CD14-positive monocyte (primary cell): ENCODE data around the gene TMEM178B. TPM values are rescaled to one million over a fixed set of nuclear protein-coding genes. Genes with fewer than 3 reads are reported as not detected.

ENCODE experiments used
- DNase-seq, 3 donors: peaks; one replicate each; pipeline ENCODE4 v3.0.0-alpha.2; 2011 to 2022
- H2AFZ ChIP-seq: 2 replicates; pipeline ENCODE4 v1.6.0; 2012; ENCODE audit warnings: mild to moderate bottlenecking, low read depth, low read length, inconsistent platforms; ENCODE audit not compliant: insufficient read depth, poor library complexity, severe bottlenecking
- H3K27ac ChIP-seq, 2 donors: 1 replicate in 1 of 2; 2 replicates in 1 of 2; pipeline ENCODE4 v1.5.1; 2012 to 2013; ENCODE audit warnings: low read length in 2 of 2, control low read depth in 1 of 2, inconsistent platforms in 1 of 2, low read depth in 1 of 2, mild to moderate bottlenecking in 1 of 2
- H3K27me3 ChIP-seq, 2 donors: one replicate each; pipeline versions ENCODE4 v1.6.0 to v1.6.1; 2011 to 2013; ENCODE audit warnings: low read length in 2 of 2; ENCODE audit not compliant: control insufficient read depth in 2 of 2, insufficient read depth in 2 of 2
- H3K36me3 ChIP-seq, 2 donors: replicated peaks in 1 of 2; 1 replicate in 1 of 2; 2 replicates in 1 of 2; pipeline versions ENCODE4 v1.5.1 to v1.6.1; 2012 to 2013; ENCODE audit warnings: low read length in 2 of 2, control low read depth in 1 of 2, inconsistent platforms in 1 of 2, mild to moderate bottlenecking in 1 of 2; ENCODE audit not compliant: insufficient read depth in 2 of 2, control insufficient read depth in 1 of 2
- H3K4me1 ChIP-seq, 2 donors: 1 replicate in 1 of 2; 2 replicates in 1 of 2; pipeline versions ENCODE4 v1.5.1 to v1.6.1; 2012 to 2013; ENCODE audit warnings: low read length in 2 of 2, control low read depth in 1 of 2, inconsistent platforms in 1 of 2, mild to moderate bottlenecking in 1 of 2, moderate library complexity in 1 of 2; ENCODE audit not compliant: insufficient read depth in 2 of 2, control insufficient read depth in 1 of 2
- H3K4me2 ChIP-seq: replicated peaks from 2 replicates; pipeline ENCODE3; 2012; ENCODE audit warnings: low read length, moderate library complexity, mild to moderate bottlenecking; ENCODE audit not compliant: poor library complexity, severe bottlenecking; ENCODE audit errors: extremely low read depth
- H3K4me3 ChIP-seq, 3 experiments: fragments of 200-600 bp in 1 of 3; sonication (generic) in 1 of 3; replicated peaks in 1 of 3; 1 replicate in 2 of 3; 2 replicates in 1 of 3; pipeline ENCODE4 v1.5.1; 2011 to 2013; ENCODE audit warnings: low read length in 3 of 3, mild to moderate bottlenecking in 3 of 3, control low read depth in 2 of 3, low read depth in 2 of 3, inconsistent platforms in 1 of 3, moderate library complexity in 1 of 3
- H3K79me2 ChIP-seq: 2 replicates; pipeline ENCODE4 v1.6.0; 2012; ENCODE audit warnings: mild to moderate bottlenecking, control low read depth, inconsistent platforms, low read length, moderate library complexity; ENCODE audit not compliant: insufficient read depth
- H3K9ac ChIP-seq: 2 replicates; pipeline ENCODE4 v1.6.0; 2017; ENCODE audit warnings: low read length, mild to moderate bottlenecking; ENCODE audit not compliant: insufficient read depth, poor library complexity, severe bottlenecking
- H3K9me3 ChIP-seq, 2 donors: replicated peaks in 1 of 2; 1 replicate in 1 of 2; 2 replicates in 1 of 2; pipeline versions ENCODE4 v1.5.1 to v1.6.1; 2012 to 2013; ENCODE audit warnings: low read length in 2 of 2, control low read depth in 1 of 2; ENCODE audit not compliant: control insufficient read depth in 1 of 2, insufficient read depth in 1 of 2
- H4K20me1 ChIP-seq: 2 replicates; pipeline ENCODE4 v1.6.0; 2012; ENCODE audit warnings: mild to moderate bottlenecking, low read length, control low read depth, moderate library complexity; ENCODE audit not compliant: insufficient read depth
- H3K27ac Mint-ChIP-seq, 7 donors: one replicate each; pipeline ENCODE4 v1.8.0; 2020; ENCODE audit warnings: mild to moderate bottlenecking in 7 of 7, mixed read lengths in 7 of 7, moderate library complexity in 6 of 7, inconsistent platforms in 2 of 7
- H3K27me3 Mint-ChIP-seq, 3 donors: one replicate each; pipeline ENCODE4 v1.8.0; 2021 to 2022; ENCODE audit warnings: low read depth in 3 of 3, mild to moderate bottlenecking in 3 of 3, mixed read lengths in 3 of 3, moderate library complexity in 3 of 3, inconsistent platforms in 1 of 3
- H3K36me3 Mint-ChIP-seq, 2 donors: one replicate each; pipeline ENCODE4 v1.8.0; 2020; ENCODE audit warnings: mixed read lengths in 2 of 2, inconsistent platforms in 1 of 2, mild to moderate bottlenecking in 1 of 2
- H3K4me1 Mint-ChIP-seq: one replicate; pipeline ENCODE4 v1.8.0; 2020; ENCODE audit warnings: mild to moderate bottlenecking, mixed read lengths
- H3K4me3 Mint-ChIP-seq, 2 donors: one replicate each; pipeline ENCODE4 v1.8.0; 2020; ENCODE audit warnings: mild to moderate bottlenecking in 2 of 2, mixed read lengths in 2 of 2, moderate library complexity in 1 of 2
- H3K9me3 Mint-ChIP-seq, 7 donors: one replicate each; pipeline ENCODE4 v1.8.0; 2020 to 2022; ENCODE audit warnings: mixed read lengths in 7 of 7, mild to moderate bottlenecking in 6 of 7, moderate library complexity in 6 of 7, inconsistent platforms in 2 of 7
- WGBS: methylation state at CpG from one replicate; pipeline ENCODE4 v1.1.5; 2013; ENCODE audit warnings: missing lambda C conversion rate; ENCODE audit not compliant: insufficient coverage; 5-methylcytosine and 5-hydroxymethylcytosine counted together
- intact Hi-C, 2 donors: fragments of 100-400 bp; cut with micrococcal nuclease; formaldehyde crosslinking; loops; one replicate each; pipeline versions ENCODE4 v1.15.0 to v1.15.1; 2023
- polyA plus RNA-seq, 3 donors: library from polyadenylated mRNA; depleted of rRNA in 1 of 3; unstranded in 2 of 3; stranded (reverse) in 1 of 3; fragments of 300-500 nt in 2 of 3; fragments of >200 nt in 1 of 3; fragmentation: Illumina TruSeq in 2 of 3; gene quantifications; 1 replicate in 2 of 3; 2 replicates in 1 of 3; pipeline ENCODE4 v1.2.3, GENCODE V29; 2012 to 2021
- TF ChIP-seq, protein P1 (sequence below): fragments of 200-600 bp; IDR thresholded peaks from one replicate; pipeline ENCODE4 v1.8.0; 2022; ENCODE audit warnings: antibody characterized with exemption, mild to moderate bottlenecking

TMEM178B gene
- polyA plus RNA-seq, 3 donors = not detected

DNA sequence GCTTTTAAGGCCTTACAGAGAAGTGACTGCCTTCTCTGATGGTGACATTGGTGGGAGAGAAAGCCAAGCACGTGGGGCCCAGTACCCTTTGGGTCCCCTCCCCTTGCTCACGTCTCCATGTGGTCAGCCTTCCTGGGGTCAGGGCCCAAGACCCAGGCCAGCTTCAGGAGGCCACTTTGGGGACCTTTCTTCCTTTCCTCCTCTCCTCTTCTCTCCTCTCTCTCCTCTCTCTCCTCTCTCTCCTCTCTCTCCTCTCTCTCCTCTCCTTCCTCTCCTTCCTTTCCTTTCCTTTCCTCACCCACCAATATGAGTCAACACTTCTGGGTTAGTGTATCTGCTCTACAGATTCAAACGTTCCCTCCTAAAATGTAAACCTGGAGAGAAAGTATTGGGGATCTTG lies 380.5 kb downstream of the TMEM178B start:
- no peak overlapping the region for H3K27ac ChIP-seq
- no peak overlapping the region for H3K4me3 Mint-ChIP-seq
- peaks cover 0 to 2% (median 0%) of the 10 kb centered on the region in 7 donors for H3K9me3 Mint-ChIP-seq
- no peaks in the 10 kb centered on the region for H3K4me1 ChIP-seq
- no peak overlapping the region for H2AFZ ChIP-seq
- peaks cover 0 to 2% of the 10 kb centered on the region in 2 donors for H3K27me3 ChIP-seq
- no peaks in the 10 kb centered on the region for H4K20me1 ChIP-seq
- no peaks in the 10 kb centered on the region for H3K9me3 ChIP-seq
- H3K4me2 ChIP-seq = no peak overlapping the region
- H3K27ac Mint-ChIP-seq = no peak overlapping the region
- peaks cover 0 to 4% (median 3%) of the 10 kb centered on the region in 3 donors for H3K27me3 Mint-ChIP-seq
- 75% methylated on average over 2 of the region's 3 CpGs for WGBS
- TF ChIP-seq, protein P1, sequence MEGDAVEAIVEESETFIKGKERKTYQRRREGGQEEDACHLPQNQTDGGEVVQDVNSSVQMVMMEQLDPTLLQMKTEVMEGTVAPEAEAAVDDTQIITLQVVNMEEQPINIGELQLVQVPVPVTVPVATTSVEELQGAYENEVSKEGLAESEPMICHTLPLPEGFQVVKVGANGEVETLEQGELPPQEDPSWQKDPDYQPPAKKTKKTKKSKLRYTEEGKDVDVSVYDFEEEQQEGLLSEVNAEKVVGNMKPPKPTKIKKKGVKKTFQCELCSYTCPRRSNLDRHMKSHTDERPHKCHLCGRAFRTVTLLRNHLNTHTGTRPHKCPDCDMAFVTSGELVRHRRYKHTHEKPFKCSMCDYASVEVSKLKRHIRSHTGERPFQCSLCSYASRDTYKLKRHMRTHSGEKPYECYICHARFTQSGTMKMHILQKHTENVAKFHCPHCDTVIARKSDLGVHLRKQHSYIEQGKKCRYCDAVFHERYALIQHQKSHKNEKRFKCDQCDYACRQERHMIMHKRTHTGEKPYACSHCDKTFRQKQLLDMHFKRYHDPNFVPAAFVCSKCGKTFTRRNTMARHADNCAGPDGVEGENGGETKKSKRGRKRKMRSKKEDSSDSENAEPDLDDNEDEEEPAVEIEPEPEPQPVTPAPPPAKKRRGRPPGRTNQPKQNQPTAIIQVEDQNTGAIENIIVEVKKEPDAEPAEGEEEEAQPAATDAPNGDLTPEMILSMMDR = no peak
- H3K9ac ChIP-seq = no peak overlapping the region
- H3K79me2 ChIP-seq = no peaks in the 10 kb centered on the region
- no peak for DNase-seq
- H3K4me3 ChIP-seq = no peak overlapping the region
- H3K36me3 Mint-ChIP-seq = no peaks in the 10 kb centered on the region
- H3K36me3 ChIP-seq = no peaks in the 10 kb centered on the region
- intact Hi-C loops = no loop called here
- H3K4me1 Mint-ChIP-seq = no peaks in the 10 kb centered on the region

DNA sequence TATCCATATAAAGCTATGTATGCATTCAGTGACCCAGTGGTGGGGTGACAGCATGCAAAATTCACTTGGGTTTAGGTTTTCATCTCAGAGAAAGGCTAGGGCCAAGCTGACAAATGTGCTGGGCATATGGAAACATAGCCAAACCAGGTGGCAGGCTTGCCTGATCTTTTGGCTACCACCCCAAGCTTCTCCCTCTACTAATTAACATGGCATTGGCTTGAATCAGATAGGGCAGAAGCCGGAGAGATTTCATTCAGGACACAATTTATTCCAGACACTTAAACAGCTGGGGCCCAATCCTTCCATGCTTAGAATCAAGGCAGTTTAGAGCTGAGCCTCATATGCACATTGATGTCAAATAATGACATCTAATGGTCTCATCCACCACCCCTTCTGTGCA lies 381.9 kb downstream of the TMEM178B start:
- H3K9ac ChIP-seq = no peak overlapping the region
- H3K27ac Mint-ChIP-seq = no peak overlapping the region
- no peaks in the 10 kb centered on the region for H3K36me3 ChIP-seq
- peaks cover 0 to 2% (median 0%) of the 10 kb centered on the region in 7 donors for H3K9me3 Mint-ChIP-seq
- H3K27me3 Mint-ChIP-seq = peaks cover 0 to 4% (median 3%) of the 10 kb centered on the region in 3 donors
- intact Hi-C loops = no loop called here
- H3K4me2 ChIP-seq = no peak overlapping the region
- no peak for DNase-seq
- H3K79me2 ChIP-seq = no peaks in the 10 kb centered on the region
- no peaks in the 10 kb centered on the region for H3K4me1 ChIP-seq
- H3K36me3 Mint-ChIP-seq = no peaks in the 10 kb centered on the region
- H3K9me3 ChIP-seq = no peaks in the 10 kb centered on the region
- H3K4me3 ChIP-seq = no peak overlapping the region
- no peaks in the 10 kb centered on the region for H4K20me1 ChIP-seq
- WGBS = 100% methylated on average over 1 of the region's 1 CpG
- H3K4me3 Mint-ChIP-seq = no peak overlapping the region
- no peak overlapping the region for H3K27ac ChIP-seq
- no peak overlapping the region for H2AFZ ChIP-seq
- H3K27me3 ChIP-seq = peaks cover 0 to 2% of the 10 kb centered on the region in 2 donors
- TF ChIP-seq, protein P1 = no peak
- H3K4me1 Mint-ChIP-seq = no peaks in the 10 kb centered on the region
